ENCODE data around the gene NRG3.

The NRG3 gene

DNA sequence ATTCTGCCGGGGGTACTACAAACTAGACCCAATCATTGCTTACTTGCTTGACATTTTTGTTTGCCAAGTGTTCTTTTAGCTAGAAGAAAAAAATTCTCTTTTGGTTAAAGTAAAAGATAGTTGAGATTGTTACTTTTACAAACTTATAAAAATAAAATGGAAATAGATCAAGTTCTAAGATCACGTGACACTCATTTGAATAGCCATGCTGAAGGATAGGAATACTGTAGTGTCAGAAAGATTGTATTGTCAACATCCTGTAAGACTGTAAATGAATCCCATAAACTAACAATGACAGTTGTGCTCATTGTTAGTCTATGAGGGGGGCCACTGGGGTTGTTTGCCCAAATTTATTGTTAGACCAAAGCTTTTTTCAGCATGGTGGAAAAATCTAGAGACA, 10.5 kb downstream of the NRG3 start:
- DNase-seq: no peak

DNA sequence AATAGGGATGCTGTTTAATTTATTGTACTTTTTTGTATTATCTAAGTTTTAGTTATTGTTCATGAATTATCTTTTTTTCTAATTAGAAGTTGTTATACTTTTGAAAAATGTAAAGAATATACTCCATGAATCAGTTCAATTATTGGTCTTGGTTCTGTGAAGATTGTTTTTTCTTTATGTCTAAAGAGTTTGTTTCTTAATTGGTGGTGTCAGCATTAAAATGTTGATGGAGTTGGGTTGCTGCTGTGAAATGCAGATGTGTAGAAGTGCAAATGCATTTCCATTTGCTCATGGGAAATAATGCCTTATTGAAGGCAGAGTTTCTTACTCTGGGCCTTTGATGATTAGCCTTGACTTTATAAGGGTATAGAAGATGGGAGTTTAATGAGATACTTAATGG, 11.9 kb downstream of the NRG3 start:
- no peak for DNase-seq

DNA sequence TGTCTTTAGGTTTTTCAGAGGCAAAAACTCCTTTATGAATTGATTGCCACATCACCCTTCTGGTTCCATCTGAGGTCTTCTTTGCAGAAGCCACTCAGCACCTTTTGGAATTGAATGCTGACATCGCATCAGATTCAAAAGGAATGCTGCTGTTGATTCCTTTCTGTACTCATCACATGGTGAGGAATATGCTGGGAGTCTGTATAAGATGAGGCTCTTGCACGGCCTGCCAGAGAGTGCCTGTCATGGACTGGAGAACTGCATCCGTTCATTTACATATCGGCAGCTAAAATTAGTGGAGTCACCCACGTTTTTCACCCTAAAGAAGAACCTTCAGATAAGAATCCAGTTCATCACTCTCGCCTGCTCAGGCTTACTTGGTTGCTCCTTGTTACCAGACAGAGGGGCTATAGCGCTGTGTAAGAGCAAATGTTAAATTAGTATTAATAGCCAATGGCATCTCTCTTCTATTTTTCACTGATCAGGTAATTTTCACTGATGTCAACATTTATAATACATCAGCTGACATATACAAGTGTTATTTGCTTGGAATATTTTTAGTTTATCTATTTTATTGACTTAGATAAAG, 14.3 kb downstream of the NRG3 start:
- no peak for DNase-seq

DNA sequence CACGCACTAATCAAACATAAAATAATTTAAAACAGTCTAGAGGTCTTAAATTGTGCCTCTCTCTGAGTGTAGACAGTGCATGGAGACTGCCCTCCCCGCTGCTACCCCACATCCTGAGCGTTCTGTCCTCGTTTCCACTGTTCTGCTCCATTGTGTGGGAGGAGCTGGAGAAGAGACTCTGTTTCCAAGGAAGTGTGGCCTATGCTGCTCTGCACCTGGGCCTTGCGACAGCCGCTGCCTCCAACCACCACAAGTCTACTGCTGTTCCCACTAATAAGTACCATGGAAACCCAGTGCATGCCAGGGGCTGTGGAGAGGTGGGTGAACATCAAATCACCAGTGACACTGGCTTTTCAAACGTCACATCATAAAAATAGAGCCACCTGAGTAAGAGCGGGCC, 19.6 kb downstream of the NRG3 start:
- DNase-seq: no peak

DNA sequence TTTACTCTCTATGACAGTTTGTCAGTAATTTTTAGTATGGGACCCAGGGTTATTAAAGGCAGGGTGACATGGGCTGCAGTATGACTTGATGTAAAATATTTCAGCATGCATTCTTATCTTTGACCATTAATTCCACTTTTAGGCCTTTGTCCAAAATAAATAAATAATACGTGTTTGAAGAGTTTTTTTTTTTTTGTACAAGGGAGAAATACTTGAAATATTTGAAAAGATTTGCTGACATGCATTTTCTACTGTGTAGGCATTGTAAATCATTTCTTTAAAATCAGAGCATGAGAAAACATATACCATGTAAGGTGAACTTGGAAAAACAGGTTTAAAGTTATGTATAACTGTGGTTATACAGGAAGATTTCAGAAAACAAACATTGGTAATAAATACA, 23.5 kb downstream of the NRG3 start:
- no peak for DNase-seq

DNA sequence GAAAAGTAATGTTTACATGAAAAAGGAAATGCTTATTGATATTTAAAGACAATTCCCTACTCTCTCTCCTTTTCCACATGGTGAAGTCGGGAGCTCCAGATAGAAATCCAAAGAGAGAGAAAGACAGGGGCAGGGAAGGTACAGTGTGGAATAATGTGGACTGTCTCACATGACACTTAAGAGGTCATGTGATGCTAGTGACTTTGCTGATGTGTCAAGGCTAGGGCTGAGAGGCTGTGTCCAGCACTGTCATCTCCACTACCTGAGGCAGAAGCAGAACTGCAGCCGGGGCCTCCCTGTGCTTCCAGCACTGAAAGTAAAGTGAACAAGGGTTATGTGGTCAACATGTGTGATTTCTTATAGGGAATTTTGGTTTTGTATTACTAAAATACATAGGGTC, 26.0 kb downstream of the NRG3 start:
- DNase-seq: no peak

DNA sequence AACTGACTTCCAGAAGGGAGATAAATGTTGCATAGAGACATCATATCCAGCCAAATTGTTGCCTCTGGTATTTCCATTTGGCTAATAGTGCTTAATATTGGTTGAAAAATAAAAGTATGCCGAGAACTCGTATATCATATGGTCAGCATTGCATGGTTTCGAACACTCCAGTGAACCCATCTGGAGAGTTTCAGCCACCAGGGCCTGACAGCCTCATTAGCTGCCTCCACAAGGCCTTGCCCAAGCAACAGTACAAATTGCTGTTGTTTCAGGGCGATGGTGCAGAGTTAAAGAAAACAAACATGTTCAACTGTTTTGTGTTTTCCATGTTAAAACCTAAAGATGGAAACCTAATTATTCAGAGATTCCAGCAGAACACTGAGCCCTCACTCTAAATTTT, 28.5 kb downstream of the NRG3 start:
- DNase-seq: no peak

DNA sequence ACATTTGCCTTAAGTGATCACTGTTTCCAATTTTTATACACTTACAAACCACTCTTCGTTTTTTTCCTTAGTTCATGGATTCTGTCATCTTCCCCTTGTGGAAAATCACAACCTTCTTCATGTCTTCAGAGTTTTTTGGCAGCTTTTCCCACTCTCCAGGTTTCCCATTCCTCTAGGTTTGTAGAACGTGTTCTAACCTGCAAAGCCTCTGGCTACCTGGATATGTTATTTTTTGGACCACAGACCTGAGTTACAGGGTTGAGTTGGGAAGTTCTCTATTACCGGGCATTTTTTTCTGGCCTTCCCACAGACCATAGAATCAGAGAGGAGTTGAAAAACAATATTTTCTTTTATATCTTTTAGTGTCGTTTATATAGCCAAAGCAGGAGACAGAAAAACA, 30.2 kb downstream of the NRG3 start:
- no peak for DNase-seq

DNA sequence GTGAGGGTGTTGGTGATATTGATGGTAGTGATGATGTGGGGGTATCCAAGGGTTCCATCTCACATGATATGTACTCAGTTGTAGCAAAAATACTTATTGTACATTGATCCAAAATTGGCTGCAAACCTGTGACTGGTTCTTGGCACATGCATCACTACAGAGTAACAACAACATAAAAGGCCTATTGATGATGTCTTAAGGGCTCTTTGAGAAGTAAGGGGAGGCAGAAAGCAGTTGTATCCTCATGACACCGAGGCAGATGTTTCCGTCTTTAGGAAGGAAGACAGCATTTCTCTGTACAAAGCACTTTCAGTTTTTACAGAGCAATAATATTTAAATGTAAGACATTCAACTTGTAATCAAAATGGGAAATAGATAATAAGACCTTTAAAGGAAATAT, 34.5 kb downstream of the NRG3 start:
- no peak for DNase-seq

DNA sequence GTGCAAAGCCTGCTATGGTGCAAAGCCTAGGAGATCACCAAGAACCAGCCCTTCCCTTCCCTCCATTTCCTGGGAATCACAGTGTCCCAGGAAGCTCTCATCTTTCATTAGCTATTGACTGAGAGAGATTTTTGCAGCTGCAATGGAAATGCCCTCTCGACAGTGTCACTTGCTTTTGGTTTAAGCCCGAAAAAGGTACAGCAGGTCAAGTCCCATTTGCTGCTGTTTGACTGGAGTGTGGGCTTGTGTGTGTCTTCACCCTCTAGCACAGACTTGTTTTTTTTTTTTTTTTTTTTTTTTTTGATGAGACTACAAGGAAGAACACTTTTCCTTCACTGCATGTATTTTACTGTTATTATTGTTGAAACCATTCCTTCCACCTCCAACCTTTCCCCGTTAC, 36.3 kb downstream of the NRG3 start:
- DNase-seq: no peak

DNA sequence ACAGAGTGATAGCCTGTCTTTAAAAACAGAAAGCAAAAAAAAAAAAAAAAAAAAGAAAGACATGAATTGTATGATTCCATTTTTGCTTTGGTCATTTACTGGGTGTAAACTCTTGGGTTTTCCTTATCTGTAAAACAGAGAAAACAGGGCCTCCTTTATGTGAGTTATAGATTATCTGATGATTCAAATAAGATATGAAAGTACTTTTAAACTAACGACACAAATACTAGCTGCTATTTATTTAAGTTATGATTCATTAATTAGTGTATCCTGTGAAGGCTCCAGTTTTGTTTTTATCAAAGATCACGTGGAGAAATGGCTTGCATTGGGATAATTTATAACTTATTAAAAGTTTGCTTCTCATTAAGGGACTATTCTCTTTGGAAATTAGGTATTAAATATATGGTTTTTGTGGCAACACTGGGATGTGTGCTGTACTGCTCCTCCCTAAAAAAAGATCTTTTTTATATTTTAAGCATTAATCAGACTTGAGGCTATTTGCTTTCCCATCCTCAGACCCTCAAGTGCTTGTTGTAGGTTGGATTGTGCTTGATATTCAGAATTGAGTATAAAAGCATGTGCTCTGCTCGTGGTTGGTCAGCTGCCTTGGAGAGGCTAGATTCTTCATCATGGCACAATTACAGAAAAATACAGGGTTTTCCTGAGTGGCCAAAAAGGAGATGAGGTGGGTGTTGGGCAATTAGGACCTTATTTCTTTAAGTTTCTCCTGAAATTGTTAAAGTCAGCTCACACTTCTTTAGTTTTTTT, 39.9 kb downstream of the NRG3 start:
- no peak for DNase-seq

DNA sequence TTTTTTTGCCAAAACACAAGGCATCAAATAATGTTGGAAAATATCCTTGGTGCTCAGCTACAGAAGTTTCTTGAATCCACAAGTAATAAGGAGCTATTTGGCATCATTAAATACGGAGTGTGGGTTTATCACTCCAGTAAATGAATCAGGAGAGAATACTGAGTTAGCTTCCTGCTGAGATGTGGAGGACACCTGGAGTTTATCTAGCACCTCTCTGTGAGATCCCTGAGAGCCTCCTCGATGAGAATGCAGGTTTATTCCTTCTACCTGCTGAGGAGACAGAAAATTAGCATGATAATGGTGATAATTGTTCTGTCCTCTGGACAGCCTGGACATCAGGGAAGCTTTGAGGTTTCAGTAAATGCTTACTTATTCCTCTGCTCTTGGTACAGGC, 40.5 kb downstream of the NRG3 start:
- no peak for DNase-seq

DNA sequence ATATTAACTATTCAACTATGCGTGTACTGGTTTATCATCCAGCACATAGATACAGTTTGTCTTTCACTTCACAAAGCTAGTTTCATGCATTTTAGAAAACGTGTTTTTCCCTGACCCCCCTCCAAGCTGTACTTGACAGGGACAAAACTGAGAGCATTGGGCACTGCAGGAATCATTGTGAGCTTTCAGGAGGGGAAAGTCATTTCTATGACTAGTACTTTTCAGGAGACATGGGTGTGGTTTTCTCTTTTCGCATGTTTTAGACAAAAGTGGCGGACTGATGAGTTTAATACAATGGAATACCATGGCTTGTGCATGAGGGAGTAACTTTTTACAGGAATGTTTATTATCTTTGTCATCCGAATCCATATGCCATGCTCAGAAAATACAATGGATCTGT, 42.7 kb downstream of the NRG3 start:
- DNase-seq: no peak

DNA sequence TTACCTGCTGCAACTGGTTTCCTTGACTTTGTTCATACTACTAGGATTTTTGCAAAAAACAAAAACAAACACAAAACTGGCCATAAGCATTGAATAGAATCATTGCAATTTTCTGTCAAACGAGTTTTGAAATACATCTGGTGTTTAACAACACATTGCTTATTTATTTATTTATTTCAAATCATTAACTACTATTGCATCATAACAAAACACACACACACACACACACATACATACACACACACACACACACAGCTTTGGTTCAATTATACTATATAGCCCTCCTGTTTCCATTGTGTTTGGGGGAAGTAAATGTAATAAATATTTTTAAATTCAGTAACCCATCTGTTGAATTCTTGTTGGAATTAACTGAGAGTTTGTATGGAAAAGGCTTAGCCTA, 43.8 kb downstream of the NRG3 start:
- DNase-seq: no peak

DNA sequence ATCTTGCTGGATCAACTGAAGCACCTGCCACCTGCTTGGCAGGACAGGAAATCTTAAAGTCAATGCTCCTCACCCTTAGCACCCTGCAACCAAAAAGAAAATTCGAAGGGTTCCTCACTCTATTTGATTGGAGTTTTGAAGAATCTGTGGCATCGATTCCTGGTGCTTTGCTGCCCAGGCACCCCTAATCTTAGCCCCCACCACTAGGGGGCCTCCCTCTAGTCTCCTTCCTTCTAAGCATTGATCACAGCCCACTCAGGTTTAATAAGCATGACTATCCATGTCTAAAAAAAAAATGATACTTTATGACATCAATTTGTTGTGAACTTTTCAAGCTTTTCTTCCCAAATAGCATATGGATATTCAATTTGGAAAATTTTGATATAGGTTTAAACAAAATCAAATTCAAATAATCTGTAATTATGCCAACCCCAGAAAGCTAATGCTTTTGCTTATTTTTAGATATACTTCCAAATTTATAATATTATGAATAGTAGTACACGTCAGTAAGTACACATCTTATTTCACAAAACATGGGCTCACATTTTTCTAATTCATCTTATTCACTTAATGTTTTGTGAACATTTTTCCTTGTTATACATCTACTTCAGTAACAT, 45.3 kb downstream of the NRG3 start:
- DNase-seq: peak; percentile 47

DNA sequence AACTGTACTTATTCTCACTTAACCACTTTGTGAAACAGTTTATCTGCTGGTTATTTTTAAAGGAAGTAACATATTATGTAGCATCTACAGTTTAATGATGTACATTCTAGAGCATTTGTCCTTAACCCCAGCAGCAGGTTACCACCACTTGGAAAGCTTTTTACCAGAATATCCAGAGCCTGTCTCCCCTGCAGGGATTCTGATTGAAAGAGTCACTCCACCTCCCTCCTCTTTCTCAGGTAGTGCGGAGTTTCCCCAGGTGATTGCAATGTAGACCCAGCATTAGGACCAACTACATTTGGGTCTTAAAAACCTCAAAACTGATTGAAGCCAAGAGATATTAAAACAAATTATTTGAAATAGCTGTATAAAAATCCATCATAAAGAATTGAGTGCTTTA, 53.1 kb downstream of the NRG3 start:
- no peak for DNase-seq

DNA sequence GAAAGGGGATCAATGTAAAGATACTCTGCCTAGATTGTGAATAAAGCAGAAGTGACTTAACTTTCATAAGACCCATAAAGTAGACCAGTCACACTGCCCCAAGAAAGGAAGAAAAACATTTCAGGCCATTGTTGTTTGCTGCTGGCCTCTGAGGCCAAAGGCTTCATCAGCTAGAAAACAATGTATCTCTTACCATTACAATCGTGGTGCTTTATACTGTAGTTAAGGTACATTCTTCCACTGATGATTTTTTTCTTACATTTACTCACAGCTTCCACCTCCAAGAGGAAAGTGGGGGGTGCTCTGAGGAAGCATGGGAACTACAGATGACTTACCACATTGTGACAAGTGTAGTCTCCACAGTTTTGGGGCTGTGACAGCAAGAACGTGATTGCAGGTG, 68.6 kb downstream of the NRG3 start:
- no peak for DNase-seq

DNA sequence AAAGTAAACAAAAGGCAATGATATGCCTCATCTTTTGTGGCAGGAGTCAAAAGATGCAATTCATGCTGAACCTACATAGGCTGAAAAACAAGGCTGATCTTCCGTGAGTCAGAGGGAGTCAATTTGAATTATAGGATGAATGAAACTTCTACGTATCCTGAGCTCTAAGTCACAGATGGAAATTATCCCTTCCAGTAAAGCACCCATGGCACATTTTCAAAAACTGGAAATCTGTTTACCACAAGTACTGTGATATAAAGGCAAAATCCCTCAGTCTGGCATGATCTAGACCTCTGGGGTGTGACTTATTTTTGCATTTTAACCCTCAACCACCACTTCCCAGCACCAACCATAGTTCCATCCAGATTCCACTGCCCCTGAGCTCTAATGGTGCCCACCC, 69.6 kb downstream of the NRG3 start:
- DNase-seq: no peak

DNA sequence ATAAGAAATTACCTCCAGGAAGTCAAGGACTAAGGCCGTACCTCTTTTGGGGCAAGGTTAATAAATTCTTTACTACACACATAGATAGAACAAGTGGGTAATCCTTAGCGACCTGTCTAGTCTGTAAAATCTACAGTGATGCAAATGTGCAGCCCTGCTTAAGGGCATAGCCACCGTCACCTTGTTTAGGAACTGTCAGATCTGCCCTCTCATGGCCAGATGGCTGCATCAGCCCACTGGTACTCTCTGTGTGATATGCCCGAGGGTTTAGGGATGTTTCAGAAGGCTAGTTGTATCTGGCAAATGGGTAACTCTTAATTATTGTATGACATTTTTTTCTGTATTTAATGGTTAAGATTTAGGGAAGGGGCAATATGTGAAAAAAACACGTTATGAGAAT, 74.3 kb downstream of the NRG3 start:
- DNase-seq: no peak

DNA sequence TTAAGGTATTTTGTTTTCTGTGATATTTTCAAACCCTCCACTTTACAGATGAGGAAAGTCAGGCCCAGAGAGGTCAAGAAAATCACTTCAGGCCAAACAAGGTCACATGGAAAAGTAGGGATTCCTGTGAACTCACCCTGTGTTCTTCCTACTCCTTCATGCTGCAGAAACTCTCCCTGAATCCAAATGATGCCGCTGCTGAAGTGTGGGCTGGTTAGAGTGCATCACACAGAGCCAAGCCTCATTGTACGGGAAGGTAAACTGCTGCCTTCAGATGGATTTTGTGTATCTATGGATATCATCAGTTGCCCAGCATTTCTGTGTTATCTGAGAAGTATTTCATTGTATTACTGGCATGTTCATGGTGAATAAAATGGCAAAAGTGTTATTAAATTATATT, 75.4 kb downstream of the NRG3 start:
- DNase-seq: no peak

DNA sequence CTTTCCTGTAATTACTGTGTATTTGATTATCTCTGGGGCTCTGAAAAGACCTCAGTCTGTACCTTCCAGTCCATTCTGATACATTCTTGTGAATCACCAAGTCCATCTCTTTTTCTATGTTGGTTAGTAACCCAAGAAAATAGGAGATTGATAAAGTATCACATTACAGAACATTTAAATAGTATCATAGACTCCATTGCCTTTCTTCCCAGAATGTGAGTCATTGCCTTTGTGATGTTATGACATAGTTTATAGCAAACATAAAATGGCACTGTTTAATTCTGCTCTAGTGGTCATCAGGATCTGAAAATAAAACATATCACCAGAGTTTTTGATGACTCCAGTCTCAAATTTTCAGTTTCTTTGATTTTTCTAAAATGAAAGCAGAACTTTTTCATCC, 78.4 kb downstream of the NRG3 start:
- DNase-seq: no peak

DNA sequence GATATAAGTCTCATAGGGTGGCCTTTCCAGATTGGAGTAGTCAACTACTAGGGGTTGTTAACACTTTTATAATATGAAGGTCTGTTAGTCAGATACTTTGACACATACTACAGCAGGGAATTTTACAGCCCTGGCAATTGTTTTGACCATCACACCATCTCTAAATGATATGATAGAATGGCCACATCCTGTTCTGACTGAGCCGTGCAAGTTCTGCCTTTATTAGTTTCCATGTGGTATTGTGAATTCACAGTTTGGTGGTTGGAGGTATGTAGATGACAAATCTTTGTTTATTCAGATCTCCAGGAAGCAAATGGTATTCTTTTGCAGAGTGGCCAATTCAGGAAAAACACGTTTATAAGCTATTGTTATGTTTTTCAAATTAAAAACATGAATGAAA, 83.0 kb downstream of the NRG3 start:
- no peak for DNase-seq

DNA sequence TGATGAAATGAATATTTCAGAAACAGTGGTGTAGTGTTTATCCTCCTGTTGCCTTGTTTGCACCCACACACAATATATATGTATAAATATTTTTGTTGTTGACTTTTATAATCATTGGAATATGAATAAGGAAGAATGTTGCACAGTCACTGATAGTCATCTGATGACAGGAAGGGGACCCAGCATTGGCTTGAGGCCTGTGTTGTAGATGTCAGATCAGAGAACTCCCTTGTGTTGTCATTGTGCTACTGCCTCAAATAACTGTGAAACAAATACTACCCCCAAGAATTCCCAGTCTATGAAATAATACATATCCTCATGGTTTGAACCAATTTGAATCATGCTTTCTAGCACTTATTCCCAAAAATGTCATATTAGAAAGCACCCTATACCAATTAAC, 84.0 kb downstream of the NRG3 start:
- DNase-seq: no peak

DNA sequence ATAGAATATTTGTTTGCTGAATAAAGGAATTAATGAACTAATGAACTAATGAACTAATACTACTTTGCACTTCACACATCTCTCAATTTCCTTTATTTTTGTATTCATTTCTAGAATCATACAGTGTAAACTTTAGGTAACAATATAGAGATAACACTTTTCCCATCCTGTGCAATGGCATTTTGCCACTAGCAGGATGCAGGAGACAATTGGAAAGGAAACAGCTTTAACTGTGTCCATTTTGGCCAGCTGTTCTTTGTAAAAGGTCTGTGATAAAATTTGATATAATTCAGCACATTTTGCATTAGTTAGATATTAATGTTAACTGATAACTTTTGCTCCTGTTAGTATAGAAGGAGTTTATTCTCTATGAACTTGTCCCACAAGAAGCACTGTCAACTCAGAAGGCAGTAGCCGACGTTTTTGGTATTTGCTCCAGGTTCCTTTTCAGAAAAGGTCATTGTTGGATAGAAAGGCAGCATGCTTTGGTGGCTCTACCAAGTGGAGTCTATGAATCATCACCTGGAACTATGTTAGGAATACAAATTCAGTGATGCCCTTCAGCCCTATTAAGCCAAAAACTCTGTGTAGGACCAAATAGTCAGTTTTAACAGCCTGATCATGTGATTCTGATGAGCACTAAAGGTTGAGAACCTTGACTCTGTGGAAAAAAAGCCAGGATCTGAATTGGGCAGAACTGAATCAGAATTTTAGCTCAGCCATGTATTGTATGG, 86.6 kb downstream of the NRG3 start:
- DNase-seq: no peak

All from hematopoietic multipotent progenitor cell treated with erythropoietin and hydrocortisone succinate and interleukin-3 and kit ligand, for 6 days (in vitro differentiated cells).